Trophoblast cell (in vitro differentiated cells and primary cell): Measurements from ENCODE around the gene MEIOSIN.

Experiments used
- DNase-seq, 2 donors: peaks; one replicate each; pipeline ENCODE4 v3.0.0-alpha.2; 2016
- H2AFZ ChIP-seq: 2 replicates; pipeline ENCODE4 v1.6.1; 2013; ENCODE audit warnings: low read length, moderate library complexity, mild to moderate bottlenecking; ENCODE audit not compliant: insufficient read depth, poor library complexity
- H2AK5ac ChIP-seq: 2 replicates; pipeline ENCODE4 v1.6.1; 2013; ENCODE audit warnings: mild to moderate bottlenecking, low read length
- H2BK120ac ChIP-seq: 2 replicates; pipeline ENCODE4 v1.6.1; 2013; ENCODE audit warnings: low read length, mild to moderate bottlenecking, moderate library complexity; ENCODE audit not compliant: insufficient read depth, poor library complexity
- H2BK12ac ChIP-seq: 2 replicates; pipeline ENCODE4 v1.6.1; 2013; ENCODE audit warnings: mild to moderate bottlenecking, low read length, moderate library complexity
- H2BK5ac ChIP-seq: 2 replicates; pipeline ENCODE4 v1.6.1; 2013; ENCODE audit warnings: low read length, low read depth, moderate library complexity, mild to moderate bottlenecking; ENCODE audit not compliant: poor library complexity
- H3K14ac ChIP-seq: 2 replicates; pipeline ENCODE4 v1.6.1; 2013; ENCODE audit warnings: mild to moderate bottlenecking, low read length
- H3K18ac ChIP-seq: 2 replicates; pipeline ENCODE4 v1.6.1; 2013; ENCODE audit warnings: mild to moderate bottlenecking, low read length
- H3K23ac ChIP-seq: 2 replicates; pipeline ENCODE4 v1.6.1; 2013; ENCODE audit warnings: low read length
- H3K27ac ChIP-seq: 2 replicates; pipeline ENCODE4 v1.5.1; 2013; ENCODE audit warnings: low read depth, mild to moderate bottlenecking, inconsistent platforms, low read length, moderate library complexity
- H3K27me3 ChIP-seq: 2 replicates; pipeline ENCODE4 v1.6.1; 2013; ENCODE audit warnings: inconsistent platforms, mild to moderate bottlenecking, low read length, moderate library complexity; ENCODE audit not compliant: insufficient read depth
- H3K36me3 ChIP-seq, 2 experiments: 1 replicate in 1 of 2; 2 replicates in 1 of 2; pipeline ENCODE4 v1.6.1; 2013; ENCODE audit warnings: low read length in 2 of 2, mild to moderate bottlenecking in 2 of 2, moderate library complexity in 1 of 2; ENCODE audit not compliant: insufficient read depth in 2 of 2, control insufficient read depth in 1 of 2
- H3K4ac ChIP-seq: 2 replicates; pipeline ENCODE4 v1.6.1; 2013; ENCODE audit warnings: low read depth, mild to moderate bottlenecking, low read length, moderate library complexity
- H3K4me1 ChIP-seq, 2 experiments: 1 replicate in 1 of 2; 2 replicates in 1 of 2; pipeline ENCODE4 v1.6.1; 2013; ENCODE audit warnings: low read length in 2 of 2, mild to moderate bottlenecking in 2 of 2, moderate library complexity in 1 of 2; ENCODE audit not compliant: insufficient read depth in 2 of 2, control insufficient read depth in 1 of 2
- H3K4me2 ChIP-seq: 2 replicates; pipeline ENCODE4 v1.6.1; 2013; ENCODE audit warnings: inconsistent platforms, mild to moderate bottlenecking, low read length, moderate library complexity
- H3K4me3 ChIP-seq: 2 replicates; pipeline ENCODE4 v1.5.1; 2013; ENCODE audit warnings: mild to moderate bottlenecking, low read depth, low read length, inconsistent platforms
- H3K79me1 ChIP-seq: one replicate; pipeline ENCODE4 v1.6.1; 2013; ENCODE audit warnings: low read length
- H3K79me2 ChIP-seq: 2 replicates; pipeline ENCODE4 v1.6.1; 2013; ENCODE audit warnings: low read length, mild to moderate bottlenecking; ENCODE audit not compliant: control insufficient read depth, insufficient read depth, poor library complexity
- H3K9ac ChIP-seq: 2 replicates; pipeline ENCODE4 v1.6.1; 2013; ENCODE audit warnings: mild to moderate bottlenecking, low read length
- H3K9me3 ChIP-seq: 2 replicates; pipeline ENCODE4 v1.6.1; 2013; ENCODE audit warnings: low read depth, mild to moderate bottlenecking, control low read depth, inconsistent platforms, low read length; ENCODE audit not compliant: insufficient read depth
- H4K12ac ChIP-seq: 2 replicates; pipeline ENCODE4 v1.6.1; 2013; ENCODE audit warnings: low read depth, mild to moderate bottlenecking, low read length, moderate library complexity
- H4K8ac ChIP-seq: 2 replicates; pipeline ENCODE4 v1.6.1; 2013; ENCODE audit warnings: low read depth, mild to moderate bottlenecking, low read length, moderate library complexity
- H4K91ac ChIP-seq: one replicate; pipeline ENCODE4 v1.6.1; 2013; ENCODE audit warnings: low read depth, mild to moderate bottlenecking, low read length, moderate library complexity
- WGBS: extraction: QIAGEN DNeasy Blood & Tissue Kit; methylation state at CpG from one replicate; pipeline ENCODE4 v1.1.7; 2013; ENCODE audit warnings: missing lambda C conversion rate; ENCODE audit not compliant: insufficient read length, insufficient coverage; ENCODE audit errors: extremely low coverage; 5-methylcytosine and 5-hydroxymethylcytosine counted together

Gene MEIOSIN

GRCh38 chr19:45805719-45806118 lies 72.5 kb downstream of the MEIOSIN start:
- H2AK5ac ChIP-seq, result no peak overlapping the region
- no peak overlapping the region for H2AFZ ChIP-seq
- no peak overlapping the region for H4K12ac ChIP-seq
- no peak overlapping the region for H2BK120ac ChIP-seq
- no peak overlapping the region for H3K14ac ChIP-seq
- H3K79me2 ChIP-seq, result no peaks in the 10 kb centered on the region
- peaks cover 2% of the 10 kb centered on the region for H3K9me3 ChIP-seq
- H2BK12ac ChIP-seq, result no peak overlapping the region
- H3K4me3 ChIP-seq, result no peak overlapping the region
- H3K4ac ChIP-seq, result no peak overlapping the region
- H3K23ac ChIP-seq, result no peak overlapping the region
- H3K4me2 ChIP-seq, result no peak overlapping the region
- no peak overlapping the region for H3K9ac ChIP-seq
- H2BK5ac ChIP-seq, result no peak overlapping the region
- H3K27me3 ChIP-seq, result no peaks in the 10 kb centered on the region
- H3K36me3 ChIP-seq, result no peaks in the 10 kb centered on the region
- H4K91ac ChIP-seq, result no peak overlapping the region
- no peak overlapping the region for H3K18ac ChIP-seq
- H3K4me1 ChIP-seq, result peaks cover 3 to 5% of the 10 kb centered on the region in 2 experiments
- no peak overlapping the region for H3K27ac ChIP-seq
- no peak for DNase-seq
- H4K8ac ChIP-seq, result no peak overlapping the region
- peaks cover 3% of the 10 kb centered on the region for H3K79me1 ChIP-seq

GRCh38 chr19:45809643-45810159 lies 76.5 kb downstream of the MEIOSIN start:
- Histone ChIP-seq H2BK5ac (no peak overlapping the region), H3K36me3 (no peaks in the 10 kb centered on the region), H4K8ac (peak overlapping the region; percentile 23), H2BK120ac (no peak overlapping the region), H2AK5ac (no peak overlapping the region), H2BK12ac (peak overlapping the region; percentile 54), H3K23ac (no peak overlapping the region), H3K4me2 (no peak overlapping the region), H3K9ac (no peak overlapping the region), H4K12ac (no peak overlapping the region), H3K9me3 (peaks cover 2% of the 10 kb centered on the region), H2AFZ (no peak overlapping the region), H3K18ac (no peak overlapping the region), H3K4me3 (no peak overlapping the region), H3K79me1 (peaks cover 3% of the 10 kb centered on the region), H3K27ac (no peak overlapping the region), H4K91ac (peak overlapping the region; percentile 18), H3K4me1 (peaks cover 5% of the 10 kb centered on the region in 2 experiments), H3K27me3 (no peaks in the 10 kb centered on the region), H3K79me2 (no peaks in the 10 kb centered on the region), H3K4ac (no peak overlapping the region), H3K14ac (no peak overlapping the region)
- no peak for DNase-seq
- WGBS, result no CpG with 5 or more reads among the region's 7 CpGs

GRCh38 chr19:45812297-45812696 lies 79.1 kb downstream of the MEIOSIN start:
- no CpG with 5 or more reads among the region's 6 CpGs for WGBS

More at GRCh38 chr19:45812297-45812696, 79.1 kb downstream of the MEIOSIN start:
- Histone ChIP-seq H3K9ac (no peak overlapping the region), H3K14ac (no peak overlapping the region), H3K9me3 (peaks cover 2% of the 10 kb centered on the region), H3K4ac (no peak overlapping the region), H2BK12ac (no peak overlapping the region), H3K18ac (no peak overlapping the region), H3K4me2 (no peak overlapping the region), H2AK5ac (no peak overlapping the region), H3K23ac (no peak overlapping the region), H3K79me1 (peaks cover 15% of the 10 kb centered on the region), H2BK5ac (no peak overlapping the region), H4K8ac (no peak overlapping the region), H4K12ac (no peak overlapping the region), H3K79me2 (peaks cover 2% of the 10 kb centered on the region), H3K4me1 (peaks cover 11 to 21% of the 10 kb centered on the region in 2 experiments), H3K27me3 (no peaks in the 10 kb centered on the region), H2AFZ (no peak overlapping the region), H3K27ac (no peak overlapping the region), H3K36me3 (no peaks in the 10 kb centered on the region), H2BK120ac (no peak overlapping the region), H4K91ac (no peak overlapping the region), H3K4me3 (no peak overlapping the region)
- no peak for DNase-seq
